H9 (cell line): ENCODE results near the gene ZC3H7B. TPM values are rescaled to one million over a fixed set of nuclear protein-coding genes. Genes with fewer than 3 reads are reported as not detected.
A peak's percentile ranks its signal among the peaks of the same experiment; 100 is the strongest.

Experiments
- DNase-seq: peaks from one replicate; pipeline ENCODE4 v3.0.0-alpha.2; 2017
- H2AFZ ChIP-seq: one replicate; pipeline ENCODE4 v1.6.1; 2013; ENCODE audit warnings: mild to moderate bottlenecking, low read length, control low read depth, moderate library complexity
- H2AK5ac ChIP-seq: 2 replicates; pipeline ENCODE4 v1.6.1; 2013; ENCODE audit warnings: low read length, control low read depth, mixed read lengths; ENCODE audit not compliant: insufficient read length
- H2BK120ac ChIP-seq: one replicate; pipeline ENCODE4 v1.6.1; 2013; ENCODE audit warnings: low read depth, mild to moderate bottlenecking, low read length, control low read depth, inconsistent platforms; ENCODE audit not compliant: poor library complexity, severe bottlenecking
- H2BK12ac ChIP-seq: 2 replicates; pipeline ENCODE4 v1.6.1; 2013; ENCODE audit warnings: low read length, control low read depth, mixed read lengths, low read depth; ENCODE audit not compliant: insufficient read length
- H2BK15ac ChIP-seq: 2 replicates; pipeline ENCODE4 v1.6.1; 2013; ENCODE audit warnings: low read depth, low read length, control low read depth
- H2BK20ac ChIP-seq: one replicate; pipeline ENCODE4 v1.6.1; 2013; ENCODE audit warnings: low read depth, mild to moderate bottlenecking, low read length, control low read depth, inconsistent platforms; ENCODE audit not compliant: poor library complexity, severe bottlenecking
- H2BK5ac ChIP-seq: 2 replicates; pipeline ENCODE4 v1.6.1; 2013; ENCODE audit warnings: low read length, control low read depth, mixed read lengths; ENCODE audit not compliant: insufficient read length
- H3K14ac ChIP-seq: 2 replicates; pipeline ENCODE4 v1.6.1; 2013; ENCODE audit warnings: low read length, control low read depth; ENCODE audit not compliant: insufficient read depth
- H3K18ac ChIP-seq: 2 replicates; pipeline ENCODE4 v1.6.1; 2013; ENCODE audit warnings: low read depth, mild to moderate bottlenecking, mixed read lengths, low read length, control low read depth; ENCODE audit not compliant: insufficient read length
- H3K23ac ChIP-seq: 2 replicates; pipeline ENCODE4 v1.6.1; 2013; ENCODE audit warnings: low read length, control low read depth, mixed read lengths, low read depth; ENCODE audit not compliant: insufficient read length
- H3K23me2 ChIP-seq: 2 replicates; pipeline ENCODE4 v1.6.1; 2013; ENCODE audit warnings: low read depth, mild to moderate bottlenecking, mixed read lengths, low read length, control low read depth; ENCODE audit not compliant: insufficient read length, poor library complexity, severe bottlenecking
- H3K27ac ChIP-seq: 2 replicates; pipeline ENCODE4 v1.5.1; 2013; ENCODE audit warnings: low read length, control low read depth, mixed read lengths, low read depth; ENCODE audit not compliant: insufficient read length
- H3K27me3 ChIP-seq: 2 replicates; pipeline ENCODE4 v1.6.1; 2013; ENCODE audit warnings: low read length, control low read depth, inconsistent platforms; ENCODE audit not compliant: insufficient read depth
- H3K4ac ChIP-seq: 2 replicates; pipeline ENCODE4 v1.6.1; 2013; ENCODE audit warnings: low read depth, mild to moderate bottlenecking, control low read depth, inconsistent platforms, low read length, moderate library complexity
- H3K4me1 ChIP-seq: 2 replicates; pipeline ENCODE4 v1.6.1; 2013; ENCODE audit warnings: low read length, control low read depth, inconsistent platforms; ENCODE audit not compliant: insufficient read depth
- H3K4me2 ChIP-seq: 2 replicates; pipeline ENCODE4 v1.6.1; 2013; ENCODE audit warnings: low read length, control low read depth, mixed read lengths; ENCODE audit not compliant: insufficient read length, insufficient read depth
- H3K56ac ChIP-seq: 2 replicates; pipeline ENCODE4 v1.6.1; 2013; ENCODE audit warnings: low read depth, mild to moderate bottlenecking, mixed read lengths, low read length, control low read depth; ENCODE audit not compliant: insufficient read length
- H3K79me1 ChIP-seq: 2 replicates; pipeline ENCODE4 v1.6.1; 2013; ENCODE audit warnings: low read depth, mild to moderate bottlenecking, moderate library complexity, low read length, control low read depth, inconsistent platforms; ENCODE audit not compliant: insufficient read depth, poor library complexity, severe bottlenecking
- H3K79me2 ChIP-seq: 2 replicates; pipeline ENCODE4 v1.6.1; 2013; ENCODE audit warnings: low read length, control low read depth, inconsistent platforms; ENCODE audit not compliant: insufficient read depth
- H3K9ac ChIP-seq: 2 replicates; pipeline ENCODE4 v1.6.1; 2013; ENCODE audit warnings: low read length, control low read depth, mixed read lengths; ENCODE audit not compliant: insufficient read length; ENCODE audit errors: extremely low read depth
- H3K9me3 ChIP-seq: one replicate; pipeline ENCODE4 v1.6.1; 2013; ENCODE audit warnings: low read depth, low read length, inconsistent platforms; ENCODE audit not compliant: control insufficient read depth
- H3T11ph ChIP-seq: one replicate; pipeline ENCODE4 v1.6.1; 2013; ENCODE audit warnings: mild to moderate bottlenecking, low read length, control low read depth, inconsistent platforms
- H4K20me1 ChIP-seq: one replicate; pipeline ENCODE4 v1.6.1; 2013; ENCODE audit not compliant: control insufficient read depth, insufficient read length, insufficient read depth
- H4K5ac ChIP-seq: 2 replicates; pipeline ENCODE4 v1.6.1; 2013; ENCODE audit warnings: low read depth, mild to moderate bottlenecking, mixed read lengths, low read length, control low read depth; ENCODE audit not compliant: insufficient read length
- H4K8ac ChIP-seq: replicated peaks from 2 replicates; pipeline ENCODE4 v1.6.1; 2013; ENCODE audit warnings: low read length, control low read depth, mixed read lengths, low read depth; ENCODE audit not compliant: insufficient read length
- H4K91ac ChIP-seq: 2 replicates; pipeline ENCODE4 v1.6.1; 2013; ENCODE audit warnings: low read depth, mild to moderate bottlenecking, moderate library complexity, mixed read lengths, low read length, control low read depth; ENCODE audit not compliant: insufficient read length
- H3K27ac Mint-ChIP-seq, 3 experiments: 2 replicates in 2 of 3; 3 replicates in 1 of 3; pipeline ENCODE4 v1.8.0; 2020 to 2021; ENCODE audit warnings: mixed read lengths in 3 of 3, mild to moderate bottlenecking in 1 of 3, moderate library complexity in 1 of 3
- H3K27me3 Mint-ChIP-seq: 2 replicates; pipeline ENCODE4 v1.8.0; 2021; ENCODE audit warnings: low read depth, mild to moderate bottlenecking, moderate library complexity, mixed read lengths
- H3K36me3 Mint-ChIP-seq, 3 experiments: 2 replicates in 2 of 3; 3 replicates in 1 of 3; pipeline ENCODE4 v1.8.0; 2020 to 2021; ENCODE audit warnings: low read depth in 3 of 3, mixed read lengths in 3 of 3; ENCODE audit not compliant: insufficient read depth in 1 of 3
- H3K4me1 Mint-ChIP-seq, 2 experiments: 2 replicates each; pipeline ENCODE4 v1.8.0; 2020; ENCODE audit warnings: mixed read lengths in 2 of 2
- H3K4me3 Mint-ChIP-seq, 2 experiments: 2 replicates in 1 of 2; 3 replicates in 1 of 2; pipeline ENCODE4 v1.8.0; 2020 to 2021; ENCODE audit warnings: mild to moderate bottlenecking in 2 of 2, mixed read lengths in 2 of 2, moderate library complexity in 1 of 2
- H3K9me3 Mint-ChIP-seq, 2 experiments: 2 replicates in 1 of 2; 3 replicates in 1 of 2; pipeline ENCODE4 v1.8.0; 2020; ENCODE audit warnings: mild to moderate bottlenecking in 2 of 2, mixed read lengths in 2 of 2, moderate library complexity in 1 of 2
- WGBS: extraction: QIAGEN DNeasy Blood & Tissue Kit; methylation state at CpG from one replicate; pipeline ENCODE4 v1.1.7; 2013; ENCODE audit warnings: missing lambda C conversion rate, low lambda C conversion rate, mixed read lengths; ENCODE audit not compliant: insufficient read length; ENCODE audit errors: extremely low coverage; 5-methylcytosine and 5-hydroxymethylcytosine counted together
- total RNA-seq: library from RNA; stranded (reverse); gene quantifications from 2 replicates; pipeline ENCODE4 v1.2.1, GENCODE V29; 2021
- TF ChIP-seq, protein P1 (sequence below): fragments of 200-600 bp; sonication (generic); conservative IDR thresholded peaks from 3 replicates; pipeline ENCODE4 v1.8.0; 2021; ENCODE audit warnings: antibody characterized with exemption, mild to moderate bottlenecking

ZC3H7B gene
- total RNA-seq, 1 experiment from 2014 or later: 69.3 TPM

DNA sequence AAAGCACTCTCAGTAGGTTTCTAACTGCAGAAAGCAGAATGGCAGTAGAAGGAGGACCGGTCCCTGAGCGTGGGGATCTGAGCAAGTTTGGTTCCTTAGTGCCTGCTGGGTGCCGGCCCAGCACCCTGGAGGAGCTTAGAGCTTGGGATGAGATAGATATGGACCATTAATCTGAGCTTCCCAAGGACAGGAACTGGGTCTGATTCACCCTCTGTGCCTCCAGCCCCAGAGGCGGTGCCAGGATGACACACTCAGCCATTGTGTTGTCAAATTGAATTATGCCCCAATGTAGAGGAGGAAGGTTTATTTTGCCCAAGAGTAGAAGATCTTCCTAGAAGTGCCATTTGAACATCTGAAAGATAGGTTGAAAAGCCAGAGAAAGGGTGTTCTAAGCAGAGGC is 4.3 kb downstream of the ZC3H7B start:
- H3T11ph ChIP-seq: no peak overlapping the region
- H3K79me2 ChIP-seq: peaks cover 18% of the 10 kb centered on the region; the same call in 1 of the 2 replicates
- no peak overlapping the region for H3K18ac ChIP-seq
- H2BK15ac ChIP-seq: no peak overlapping the region
- peaks cover 10% of the 10 kb centered on the region for H3K23me2 ChIP-seq
- TF ChIP-seq, protein P1, sequence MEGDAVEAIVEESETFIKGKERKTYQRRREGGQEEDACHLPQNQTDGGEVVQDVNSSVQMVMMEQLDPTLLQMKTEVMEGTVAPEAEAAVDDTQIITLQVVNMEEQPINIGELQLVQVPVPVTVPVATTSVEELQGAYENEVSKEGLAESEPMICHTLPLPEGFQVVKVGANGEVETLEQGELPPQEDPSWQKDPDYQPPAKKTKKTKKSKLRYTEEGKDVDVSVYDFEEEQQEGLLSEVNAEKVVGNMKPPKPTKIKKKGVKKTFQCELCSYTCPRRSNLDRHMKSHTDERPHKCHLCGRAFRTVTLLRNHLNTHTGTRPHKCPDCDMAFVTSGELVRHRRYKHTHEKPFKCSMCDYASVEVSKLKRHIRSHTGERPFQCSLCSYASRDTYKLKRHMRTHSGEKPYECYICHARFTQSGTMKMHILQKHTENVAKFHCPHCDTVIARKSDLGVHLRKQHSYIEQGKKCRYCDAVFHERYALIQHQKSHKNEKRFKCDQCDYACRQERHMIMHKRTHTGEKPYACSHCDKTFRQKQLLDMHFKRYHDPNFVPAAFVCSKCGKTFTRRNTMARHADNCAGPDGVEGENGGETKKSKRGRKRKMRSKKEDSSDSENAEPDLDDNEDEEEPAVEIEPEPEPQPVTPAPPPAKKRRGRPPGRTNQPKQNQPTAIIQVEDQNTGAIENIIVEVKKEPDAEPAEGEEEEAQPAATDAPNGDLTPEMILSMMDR: no peak
- H3K4me3 Mint-ChIP-seq: peak overlapping the region in 1 of 2 experiments; percentile 32; a peak in 1 of 5 replicates
- no peak overlapping the region for H3K14ac ChIP-seq
- H3K9ac ChIP-seq: no peak overlapping the region
- H3K27me3 Mint-ChIP-seq: peaks cover 2% of the 10 kb centered on the region; the same call in 1 of the 2 replicates
- no peak overlapping the region for H2BK12ac ChIP-seq
- no peak overlapping the region for H4K91ac ChIP-seq
- peaks cover 3% of the 10 kb centered on the region; the same call in 1 of the 2 replicates for H3K4me1 ChIP-seq
- H2BK5ac ChIP-seq: no peak overlapping the region
- H3K4me2 ChIP-seq: no peak overlapping the region
- no peak overlapping the region for H4K5ac ChIP-seq
- H2AFZ ChIP-seq: no peak overlapping the region
- peaks cover 0 to 37% (median 30%) of the 10 kb centered on the region in 3 experiments; a peak in 6 of 7 replicates for H3K36me3 Mint-ChIP-seq
- H4K20me1 ChIP-seq: no peaks in the 10 kb centered on the region
- no peak overlapping the region for H2AK5ac ChIP-seq
- no peak overlapping the region for H3K23ac ChIP-seq
- H3K27ac Mint-ChIP-seq: peak overlapping the region in 1 of 3 experiments; percentile 39; a peak in 1 of 7 replicates
- no peak overlapping the region for H2BK120ac ChIP-seq
- H4K8ac ChIP-seq: no peak overlapping the region
- H2BK20ac ChIP-seq: no peak overlapping the region
- WGBS: no CpG with 5 or more reads among the region's 4 CpGs
- no peaks in the 10 kb centered on the region; a peak in 1 of 5 replicates for H3K9me3 Mint-ChIP-seq
- no peak for DNase-seq
- H3K79me1 ChIP-seq: no peaks in the 10 kb centered on the region
- H3K27me3 ChIP-seq: no peaks in the 10 kb centered on the region
- H3K4me1 Mint-ChIP-seq: peaks cover 28 to 34% of the 10 kb centered on the region in 2 experiments
- H3K4ac ChIP-seq: no peak overlapping the region
- H3K56ac ChIP-seq: no peak overlapping the region
- H3K27ac ChIP-seq: no peak overlapping the region
- H3K9me3 ChIP-seq: no peaks in the 10 kb centered on the region
